ENCODE data around the gene MTHFS.

The MTHFS gene

DNA sequence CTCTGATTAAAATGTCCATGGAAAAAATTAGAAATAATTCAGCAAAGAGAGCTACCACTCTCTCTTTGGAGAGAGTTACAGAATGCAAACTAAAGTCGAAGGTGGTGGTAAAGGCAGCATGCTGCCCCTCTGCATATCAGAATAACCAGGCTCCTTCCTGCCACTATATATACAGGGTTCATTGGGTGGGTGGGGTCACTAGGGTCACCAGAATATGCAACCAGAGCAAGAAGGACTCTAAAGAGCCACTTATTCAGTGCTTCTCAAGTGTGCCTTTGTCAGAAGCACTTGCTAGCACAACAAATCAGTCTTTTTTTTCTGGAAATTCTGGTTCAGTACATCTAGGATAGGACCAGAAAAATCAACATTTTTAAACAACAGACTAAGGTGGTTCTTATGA lies 70.0 kb downstream of the MTHFS start:
- in situ Hi-C loops (cut with MboI; ENCODE audit: low pct_unique_long_range_greater_than_20kb, low sequenced_read_pairs, unreplicated experiment): loop anchor here (25.0 kb wide), 1 partner anchor 464 kb away; no protein-coding TSS in a partner anchor
- TF ChIP-seq, protein P1, sequence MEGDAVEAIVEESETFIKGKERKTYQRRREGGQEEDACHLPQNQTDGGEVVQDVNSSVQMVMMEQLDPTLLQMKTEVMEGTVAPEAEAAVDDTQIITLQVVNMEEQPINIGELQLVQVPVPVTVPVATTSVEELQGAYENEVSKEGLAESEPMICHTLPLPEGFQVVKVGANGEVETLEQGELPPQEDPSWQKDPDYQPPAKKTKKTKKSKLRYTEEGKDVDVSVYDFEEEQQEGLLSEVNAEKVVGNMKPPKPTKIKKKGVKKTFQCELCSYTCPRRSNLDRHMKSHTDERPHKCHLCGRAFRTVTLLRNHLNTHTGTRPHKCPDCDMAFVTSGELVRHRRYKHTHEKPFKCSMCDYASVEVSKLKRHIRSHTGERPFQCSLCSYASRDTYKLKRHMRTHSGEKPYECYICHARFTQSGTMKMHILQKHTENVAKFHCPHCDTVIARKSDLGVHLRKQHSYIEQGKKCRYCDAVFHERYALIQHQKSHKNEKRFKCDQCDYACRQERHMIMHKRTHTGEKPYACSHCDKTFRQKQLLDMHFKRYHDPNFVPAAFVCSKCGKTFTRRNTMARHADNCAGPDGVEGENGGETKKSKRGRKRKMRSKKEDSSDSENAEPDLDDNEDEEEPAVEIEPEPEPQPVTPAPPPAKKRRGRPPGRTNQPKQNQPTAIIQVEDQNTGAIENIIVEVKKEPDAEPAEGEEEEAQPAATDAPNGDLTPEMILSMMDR (IDR thresholded peaks at IDR 0.05; ENCODE audit: extremely low read depth, insufficient read depth, missing control alignments): no peak
- no peak for DNase-seq (ENCODE audit: low spot score)

DNA sequence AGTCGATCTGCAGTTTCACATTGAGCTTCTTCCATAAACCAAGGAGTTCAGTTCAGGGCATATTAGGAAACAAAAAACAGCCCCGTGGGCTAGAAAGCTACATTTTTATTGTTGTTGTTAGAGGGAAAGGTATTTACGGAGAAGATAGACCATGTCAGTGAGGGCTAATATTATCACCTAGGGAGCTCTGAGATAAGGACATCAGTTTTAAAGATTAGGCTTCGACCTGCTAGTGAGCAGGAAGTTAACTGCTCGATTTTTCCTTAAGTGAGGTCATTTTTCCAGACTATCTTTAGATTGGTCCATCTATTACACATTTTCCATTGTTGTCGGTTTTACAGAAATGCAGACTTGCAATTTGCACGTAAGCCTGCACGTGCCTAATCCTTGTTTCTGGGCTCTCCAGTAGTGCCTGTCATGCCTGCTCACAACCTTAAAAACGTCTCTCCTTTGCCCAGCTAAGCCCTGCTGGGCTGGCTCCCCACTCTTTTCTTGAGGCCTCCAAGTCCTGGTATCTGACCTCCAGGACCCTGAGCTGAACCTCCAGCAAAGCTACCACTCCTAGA lies 72.6 kb downstream of the MTHFS start:
- TF ChIP-seq, protein P1 (IDR thresholded peaks at IDR 0.05; ENCODE audit: extremely low read depth, insufficient read depth, missing control alignments): no peak
- in situ Hi-C loops (cut with MboI; ENCODE audit: low pct_unique_long_range_greater_than_20kb, low sequenced_read_pairs, unreplicated experiment): no loop called here
- DNase-seq (ENCODE audit: low spot score): no peak

DNA sequence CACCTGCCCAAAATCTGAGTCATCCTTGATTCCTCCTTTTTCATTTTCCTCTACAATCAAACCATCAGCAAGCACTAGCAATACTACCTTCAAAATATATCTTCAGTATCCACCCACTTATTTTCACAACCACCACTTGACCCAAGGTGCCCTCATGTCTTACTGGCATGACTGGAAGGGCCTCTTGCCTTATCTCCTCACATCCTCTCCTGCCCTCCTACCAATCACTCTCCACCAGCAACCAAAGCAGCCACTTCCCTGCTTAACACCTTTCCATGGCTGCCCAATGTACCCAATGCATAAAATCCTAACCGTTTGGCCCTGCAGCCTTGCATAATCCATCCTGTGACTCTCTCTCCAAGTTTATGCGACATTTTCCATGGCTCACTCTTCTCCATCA lies 76.0 kb downstream of the MTHFS start:
- in situ Hi-C loops (cut with MboI; ENCODE audit: low pct_unique_long_range_greater_than_20kb, low sequenced_read_pairs, unreplicated experiment): no loop called here

DNA sequence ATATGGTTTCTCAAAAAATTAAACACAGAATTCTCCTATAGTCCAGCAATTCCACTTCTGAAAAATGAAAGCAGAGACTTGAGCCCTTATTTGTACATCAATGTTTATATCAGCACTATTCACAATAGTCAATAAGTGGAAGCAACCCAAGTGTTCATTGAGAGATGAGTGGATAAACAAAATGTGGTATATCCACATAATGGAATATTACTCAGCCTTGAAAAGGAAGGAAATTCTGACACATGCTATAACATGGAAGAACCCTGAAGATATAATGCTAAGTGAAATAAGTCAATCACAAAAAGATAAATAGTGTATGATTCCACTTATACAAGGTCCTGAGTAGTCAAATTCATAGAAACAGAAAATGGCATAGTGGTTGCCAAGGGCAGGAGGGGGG lies 76.6 kb downstream of the MTHFS start:
- no peak for DNase-seq (ENCODE audit: low spot score)
- in situ Hi-C loops (cut with MboI; ENCODE audit: low pct_unique_long_range_greater_than_20kb, low sequenced_read_pairs, unreplicated experiment): no loop called here
- TF ChIP-seq, protein P1 (IDR thresholded peaks at IDR 0.05; ENCODE audit: extremely low read depth, insufficient read depth, missing control alignments): no peak

More for the DNA sequence above, 76.0 kb downstream of the MTHFS start:
- no peak for DNase-seq (ENCODE audit: low spot score)
- TF ChIP-seq, protein P1 (IDR thresholded peaks at IDR 0.05; ENCODE audit: extremely low read depth, insufficient read depth, missing control alignments): no peak

DNA sequence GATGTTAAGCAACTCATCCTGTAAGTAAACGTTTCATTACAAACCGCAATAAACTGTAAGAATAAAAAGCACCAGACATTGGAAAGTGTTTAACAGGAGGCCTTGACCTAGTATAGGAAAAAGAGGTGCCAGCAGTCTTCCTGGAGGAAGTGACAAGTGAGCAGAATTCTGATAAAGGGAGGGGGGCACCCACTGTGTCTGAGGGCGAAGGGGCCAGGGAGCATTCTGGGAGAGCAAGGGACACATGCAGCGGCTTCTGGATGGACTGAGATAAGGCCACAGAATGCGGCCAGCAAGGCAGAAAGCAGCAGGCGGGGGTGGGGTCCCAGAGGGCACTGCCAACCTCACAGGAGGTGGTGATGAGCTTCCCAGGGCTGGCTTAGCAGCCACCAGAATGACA lies 80.2 kb downstream of the MTHFS start:
- TF ChIP-seq, protein P1 (IDR thresholded peaks at IDR 0.05; ENCODE audit: extremely low read depth, insufficient read depth, missing control alignments): no peak
- no peak for DNase-seq (ENCODE audit: low spot score)
- in situ Hi-C loops (cut with MboI; ENCODE audit: low pct_unique_long_range_greater_than_20kb, low sequenced_read_pairs, unreplicated experiment): no loop called here

DNA sequence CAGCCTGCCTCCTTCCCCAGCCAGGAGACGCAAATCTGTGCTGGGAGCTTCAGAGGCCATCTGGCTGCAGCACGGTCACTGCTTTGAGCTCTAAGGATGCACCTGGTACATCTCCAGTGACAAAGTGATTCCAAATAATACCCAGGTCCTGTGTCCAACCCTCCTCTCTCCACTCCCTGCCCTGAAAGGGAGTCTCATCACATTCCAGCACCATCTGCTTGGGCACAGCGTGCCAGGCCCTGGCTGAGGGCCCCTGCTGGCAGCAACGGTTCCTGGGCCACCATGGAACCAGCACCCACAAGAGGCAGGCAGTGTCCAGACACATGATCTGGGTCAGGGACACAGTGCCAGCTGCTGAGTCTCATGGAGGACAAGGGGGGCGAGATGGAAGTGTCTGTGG lies 81.3 kb downstream of the MTHFS start:
- in situ Hi-C loops (cut with MboI; ENCODE audit: low pct_unique_long_range_greater_than_20kb, low sequenced_read_pairs, unreplicated experiment): no loop called here
- no peak for DNase-seq (ENCODE audit: low spot score)

More for the DNA sequence above, 81.3 kb downstream of the MTHFS start:
- TF ChIP-seq, protein P1 (IDR thresholded peaks at IDR 0.05; ENCODE audit: extremely low read depth, insufficient read depth, missing control alignments): no peak
